Natural killer cell (primary cell): ENCODE measurements around the gene ID1. TPM values are rescaled to one million over a fixed set of nuclear protein-coding genes. Genes with fewer than 3 reads are reported as not detected.

Experiments
- ATAC-seq, 3 donors: fragments of 150-1000 bp in 2 of 3; fragments of 200-7000 bp in 1 of 3; cut with Tn5 transposase; 1 replicate in 1 of 3; 2 replicates in 2 of 3; pipeline ENCODE4 v1.10.0; 2021; ENCODE audit warnings: mild to moderate bottlenecking in 2 of 3, moderate library complexity in 2 of 3
- DNase-seq, 2 donors: peaks; one replicate each; pipeline versions ENCODE4 v3.0.0 to v3.0.0-alpha.2; 2013 to 2021; ENCODE audit warnings: mixed read lengths in 1 of 2
- H3K27ac ChIP-seq: one replicate; pipeline ENCODE4 v1.5.1; 2013; ENCODE audit warnings: mild to moderate bottlenecking, low read length
- H3K27me3 ChIP-seq: one replicate; pipeline ENCODE4 v1.6.1; 2013; ENCODE audit warnings: low read length; ENCODE audit not compliant: control insufficient read depth, insufficient read depth
- H3K36me3 ChIP-seq: one replicate; pipeline ENCODE4 v1.6.1; 2013; ENCODE audit warnings: low read length; ENCODE audit not compliant: control insufficient read depth, insufficient read depth
- H3K4me1 ChIP-seq: one replicate; pipeline ENCODE4 v1.6.1; 2013; ENCODE audit warnings: low read length; ENCODE audit not compliant: control insufficient read depth, insufficient read depth
- H3K4me3 ChIP-seq: one replicate; pipeline ENCODE4 v1.5.1; 2013; ENCODE audit warnings: low read length
- H3K9me3 ChIP-seq: one replicate; pipeline ENCODE4 v1.6.1; 2013; ENCODE audit warnings: low read length; ENCODE audit not compliant: control insufficient read depth, insufficient read depth
- H3K27ac Mint-ChIP-seq, 2 donors: one replicate each; pipeline ENCODE4 v1.8.0; 2022; ENCODE audit warnings: mild to moderate bottlenecking in 2 of 2, mixed read lengths in 2 of 2, moderate library complexity in 1 of 2
- H3K27me3 Mint-ChIP-seq, 2 donors: one replicate each; pipeline ENCODE4 v1.8.0; 2022; ENCODE audit warnings: low read depth in 2 of 2, mixed read lengths in 2 of 2
- H3K36me3 Mint-ChIP-seq: one replicate; pipeline ENCODE4 v1.8.0; 2022; ENCODE audit warnings: mixed read lengths
- H3K4me1 Mint-ChIP-seq, 2 donors: one replicate each; pipeline ENCODE4 v1.8.0; 2022; ENCODE audit warnings: mixed read lengths in 2 of 2
- H3K4me3 Mint-ChIP-seq: one replicate; pipeline ENCODE4 v1.8.0; 2022; ENCODE audit warnings: mild to moderate bottlenecking, moderate library complexity, mixed read lengths
- H3K9me3 Mint-ChIP-seq, 2 donors: one replicate each; pipeline ENCODE4 v1.8.0; 2022; ENCODE audit warnings: mixed read lengths in 2 of 2
- WGBS: methylation state at CpG from one replicate; pipeline ENCODE4 v1.1.7; 2013; ENCODE audit warnings: missing lambda C conversion rate; ENCODE audit not compliant: insufficient coverage; 5-methylcytosine and 5-hydroxymethylcytosine counted together
- intact Hi-C: fragments of 100-400 bp; cut with micrococcal nuclease; formaldehyde crosslinking; loops from one replicate; pipeline ENCODE4 v1.14.2; 2022
- total RNA-seq, 4 donors: library from RNA; stranded (reverse); fragments of 120-200 nt in 1 of 4; gene quantifications; one replicate each; pipeline versions ENCODE4 v1.2.3 to v1.2.4, GENCODE V29; 2013 to 2022
- TF ChIP-seq, protein P1 (sequence below): fragments of 200-600 bp; IDR thresholded peaks from one replicate; pipeline ENCODE4 v1.8.0; 2022; ENCODE audit warnings: antibody characterized with exemption

Gene ID1
- total RNA-seq, 3 donors from 2014 or later (not counting 1 experiment from before 2014, with no cell fraction given): 5.6 to 10.1 (median 6.4) TPM

DNA sequence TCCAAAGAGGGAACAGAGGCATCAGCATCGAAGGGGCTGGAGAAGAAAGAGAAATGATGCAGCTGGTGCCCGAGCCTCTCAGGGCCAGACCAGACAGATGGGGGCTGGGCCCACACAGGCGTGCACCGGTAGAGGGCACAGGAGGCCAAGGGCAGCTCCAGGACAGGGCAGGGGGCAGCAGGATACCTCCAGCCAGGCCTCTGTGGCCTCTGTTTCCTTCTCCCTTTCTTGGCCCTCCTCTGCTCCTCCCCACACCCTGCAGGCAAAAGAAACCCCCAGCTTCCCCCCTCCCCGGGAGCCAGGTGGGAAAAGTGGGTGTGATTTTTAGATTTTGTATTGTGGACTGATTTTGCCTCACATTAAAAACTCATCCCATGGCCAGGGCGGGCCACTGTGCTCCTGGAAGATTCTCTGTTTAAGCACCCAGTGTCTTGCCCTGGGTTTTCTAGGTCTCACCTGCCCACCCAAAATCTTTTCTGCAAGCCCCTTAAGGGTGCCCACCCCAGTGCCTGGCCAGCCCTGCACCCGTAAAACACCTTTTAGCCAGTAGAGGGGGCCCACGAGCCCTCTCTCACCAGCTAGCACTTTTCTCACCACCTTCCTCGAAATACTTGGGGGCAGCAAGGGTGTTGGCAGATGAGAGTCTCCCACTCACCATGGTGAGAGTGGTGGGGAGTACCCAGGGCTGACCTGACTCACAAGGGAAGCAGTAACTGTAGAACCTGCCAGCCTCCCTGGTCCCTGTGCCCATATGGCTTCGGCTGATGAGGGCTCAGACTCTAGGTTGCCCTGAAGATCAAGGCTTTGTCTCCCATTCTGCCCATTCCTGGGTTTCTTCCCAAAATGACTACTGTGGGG lies 35.7 kb upstream of the ID1 start:
- H3K4me3 ChIP-seq: no peak overlapping the region
- peak overlapping the region in 1 of 2 donors; percentile 67 for H3K27ac Mint-ChIP-seq
- H3K9me3 ChIP-seq: no peaks in the 10 kb centered on the region
- ATAC-seq: peak; percentile 42 to 47 (median 42)
- 52% methylated on average over 9 of the region's 10 CpGs for WGBS
- no peaks in the 10 kb centered on the region for H3K36me3 Mint-ChIP-seq
- DNase-seq: peak; percentile 67 to 77
- H3K4me1 ChIP-seq: peaks cover 26% of the 10 kb centered on the region
- no peaks in the 10 kb centered on the region for H3K27me3 Mint-ChIP-seq
- intact Hi-C loops: loop anchor here (1.0 kb wide), 1 partner anchor 155 kb away; no protein-coding TSS in a partner anchor
- H3K27ac ChIP-seq: no peak overlapping the region
- TF ChIP-seq, protein P1, sequence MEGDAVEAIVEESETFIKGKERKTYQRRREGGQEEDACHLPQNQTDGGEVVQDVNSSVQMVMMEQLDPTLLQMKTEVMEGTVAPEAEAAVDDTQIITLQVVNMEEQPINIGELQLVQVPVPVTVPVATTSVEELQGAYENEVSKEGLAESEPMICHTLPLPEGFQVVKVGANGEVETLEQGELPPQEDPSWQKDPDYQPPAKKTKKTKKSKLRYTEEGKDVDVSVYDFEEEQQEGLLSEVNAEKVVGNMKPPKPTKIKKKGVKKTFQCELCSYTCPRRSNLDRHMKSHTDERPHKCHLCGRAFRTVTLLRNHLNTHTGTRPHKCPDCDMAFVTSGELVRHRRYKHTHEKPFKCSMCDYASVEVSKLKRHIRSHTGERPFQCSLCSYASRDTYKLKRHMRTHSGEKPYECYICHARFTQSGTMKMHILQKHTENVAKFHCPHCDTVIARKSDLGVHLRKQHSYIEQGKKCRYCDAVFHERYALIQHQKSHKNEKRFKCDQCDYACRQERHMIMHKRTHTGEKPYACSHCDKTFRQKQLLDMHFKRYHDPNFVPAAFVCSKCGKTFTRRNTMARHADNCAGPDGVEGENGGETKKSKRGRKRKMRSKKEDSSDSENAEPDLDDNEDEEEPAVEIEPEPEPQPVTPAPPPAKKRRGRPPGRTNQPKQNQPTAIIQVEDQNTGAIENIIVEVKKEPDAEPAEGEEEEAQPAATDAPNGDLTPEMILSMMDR: peak; percentile 80
- H3K36me3 ChIP-seq: peaks cover 18% of the 10 kb centered on the region
- peaks cover 28 to 41% of the 10 kb centered on the region in 2 donors for H3K4me1 Mint-ChIP-seq
- H3K9me3 Mint-ChIP-seq: no peaks in the 10 kb centered on the region
- H3K27me3 ChIP-seq: no peaks in the 10 kb centered on the region
- no peak overlapping the region for H3K4me3 Mint-ChIP-seq

DNA sequence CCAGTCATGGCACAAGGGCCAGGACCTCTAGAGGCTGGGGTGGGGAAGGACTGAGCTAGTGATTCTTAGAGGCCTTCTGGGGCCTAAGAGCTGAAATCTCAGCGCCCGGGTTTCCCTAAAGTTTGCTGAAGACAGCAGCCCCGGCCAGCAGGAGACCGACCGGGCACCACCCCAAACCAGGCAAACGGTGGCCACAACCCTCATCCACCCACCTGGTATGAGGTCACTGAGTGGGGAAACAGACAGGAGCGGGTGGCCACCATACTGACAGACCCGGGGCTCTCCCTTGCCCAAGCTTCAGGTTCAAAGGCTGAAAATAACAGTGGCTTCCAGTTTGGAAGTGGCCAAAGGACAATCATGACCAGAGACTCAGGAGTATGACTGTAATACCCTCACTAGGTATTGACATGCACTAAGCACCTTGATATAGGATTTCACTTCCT lies 35.0 kb upstream of the ID1 start:
- peak overlapping the region in 1 of 2 donors; percentile 67 for H3K27ac Mint-ChIP-seq
- Histone ChIP-seq H3K36me3 (peaks cover 16% of the 10 kb centered on the region), H3K9me3 (no peaks in the 10 kb centered on the region), H3K27me3 (no peaks in the 10 kb centered on the region), H3K4me3 (no peak overlapping the region), H3K4me1 (peaks cover 26% of the 10 kb centered on the region), H3K27ac (no peak overlapping the region)
- no peaks in the 10 kb centered on the region for H3K9me3 Mint-ChIP-seq
- H3K4me3 Mint-ChIP-seq: no peak overlapping the region
- no peak for ATAC-seq
- no peaks in the 10 kb centered on the region for H3K36me3 Mint-ChIP-seq
- 80% methylated on average over 8 of the region's 8 CpGs for WGBS
- intact Hi-C loops: no loop called here
- no peaks in the 10 kb centered on the region for H3K27me3 Mint-ChIP-seq
- H3K4me1 Mint-ChIP-seq: peaks cover 28 to 41% of the 10 kb centered on the region in 2 donors
- peak in 1 of 2 donors; percentile 8 for DNase-seq
- TF ChIP-seq, protein P1: no peak

DNA sequence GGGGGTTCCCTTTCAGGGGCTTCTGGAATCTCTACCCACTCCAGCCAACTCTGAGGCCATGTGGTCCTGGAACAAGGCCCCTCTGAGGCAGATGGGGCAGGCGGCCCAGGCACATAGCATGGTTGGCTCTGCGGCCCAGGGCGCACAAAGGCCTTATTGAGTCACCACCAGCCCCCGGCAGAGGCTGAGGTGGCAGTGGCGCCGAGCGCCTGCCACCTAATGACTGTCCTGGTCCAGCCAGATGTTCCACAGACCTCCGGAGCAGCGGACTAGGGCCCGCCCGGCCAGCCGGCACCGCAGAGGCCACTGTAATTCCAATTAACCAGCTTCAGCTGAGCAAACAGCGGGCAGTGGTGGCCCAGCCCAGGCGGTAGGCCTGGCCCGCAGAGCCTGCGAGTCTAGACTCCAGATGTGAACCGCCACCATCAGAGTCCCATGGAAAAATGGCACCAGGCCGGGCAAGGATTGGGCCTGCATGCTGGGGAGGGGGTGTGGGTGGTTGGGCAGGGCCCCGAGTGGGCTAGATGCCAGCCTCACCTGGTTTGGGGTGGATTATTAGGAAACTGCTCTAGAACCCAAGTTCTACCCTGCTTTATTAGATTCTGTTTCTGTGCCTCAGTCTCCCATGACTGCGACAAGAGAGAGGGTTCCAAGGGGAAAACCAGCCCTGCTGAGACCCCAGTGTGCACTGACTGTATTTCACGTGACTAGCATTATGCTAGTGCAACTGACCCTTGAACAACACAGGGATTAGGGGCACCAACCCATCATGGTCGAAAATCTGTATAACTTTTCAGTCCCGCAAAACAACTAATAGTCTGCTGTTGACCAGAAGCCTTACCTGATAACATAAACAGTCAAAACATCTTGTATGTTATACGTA lies 34.1 kb upstream of the ID1 start:
- Mint-ChIP-seq H3K36me3 (no peaks in the 10 kb centered on the region), H3K27ac (peak overlapping the region; percentile 88 to 92), H3K4me3 (peak overlapping the region; percentile 93), H3K27me3 (no peaks in the 10 kb centered on the region), H3K4me1 (peaks cover 28 to 41% of the 10 kb centered on the region in 2 donors), H3K9me3 (no peaks in the 10 kb centered on the region)
- WGBS: 97% methylated on average over 25 of the region's 25 CpGs
- intact Hi-C loops: no loop called here
- Histone ChIP-seq H3K4me1 (peaks cover 26% of the 10 kb centered on the region), H3K27me3 (no peaks in the 10 kb centered on the region), H3K9me3 (no peaks in the 10 kb centered on the region), H3K27ac (no peak overlapping the region), H3K36me3 (peaks cover 11% of the 10 kb centered on the region), H3K4me3 (no peak overlapping the region)
- no peak for ATAC-seq
- TF ChIP-seq, protein P1: no peak
- no peak for DNase-seq
